K562 (cell line): Measurements from ENCODE around the gene COL4A6. TPM values are rescaled to one million over a fixed set of nuclear protein-coding genes. Genes with fewer than 3 reads are reported as not detected.

ENCODE experiments used
- ATAC-seq: fragments of 200-7000 bp; cut with Tn5 transposase; 3 replicates; pipeline ENCODE4 v1.9.1; 2020; ENCODE audit warnings: moderate library complexity
- BruUV-seq: library from RNA; stranded (reverse); fragments of 400-500 nt; replicated peaks from 2 replicates; lab custom pipeline; 2021; lab: Mats Ljungman, UMichigan
- CTCF ChIA-PET: fragments of 300-600 bp; formaldehyde crosslinking; extraction: SDS; loops from one replicate; lab custom pipeline; 2021; ENCODE audit warnings: low intra/inter-chr PET ratio; lab: Yijun Ruan, JAX
- POLR2A ChIA-PET: fragments of 300-600, 350-650 bp; sonication (Branson Sonifier 250); formaldehyde crosslinking; extraction: SDS; loops from one replicate; lab custom pipeline; 2021; ENCODE audit warnings: antibody characterized with exemption, inconsistent platforms; lab: Yijun Ruan, JAX
- DNase-seq, 4 experiments: peaks; one replicate each; pipeline versions ENCODE4 v3.0.0 to v3.0.0-alpha.2; 2011 to 2018; ENCODE audit warnings: low spot score in 3 of 4, mixed read lengths in 3 of 4; ENCODE audit errors: extremely low read depth in 1 of 4
- FAIRE-seq: peaks from 2 replicates; lab custom pipeline; 2011; peaks lifted over from hg19 to GRCh38; lab: Jason Lieb, UNC
- H2AFZ ChIP-seq: 2 replicates; pipeline ENCODE4 v1.6.0; 2011; ENCODE audit warnings: low read depth, low read length, control low read depth, inconsistent platforms
- H3K27ac ChIP-seq: fragments of 200-600 bp; 3 replicates; pipeline ENCODE4 v1.8.0; 2011; ENCODE audit warnings: low read depth, mild to moderate bottlenecking, control low read depth, inconsistent platforms, low read length, moderate library complexity, mixed read lengths; ENCODE audit errors: extremely low read depth
- H3K27me3 ChIP-seq, 2 experiments: fragments of 300-600 bp in 1 of 2; 2 replicates in 1 of 2; 3 replicates in 1 of 2; pipeline versions ENCODE4 v1.6.0 to v1.8.0; 2011; ENCODE audit warnings: inconsistent platforms in 2 of 2, low read length in 2 of 2, mild to moderate bottlenecking in 1 of 2, mixed read lengths in 1 of 2, moderate library complexity in 1 of 2; ENCODE audit not compliant: control insufficient read depth in 2 of 2, insufficient read depth in 2 of 2
- H3K36me3 ChIP-seq: fragments of 300-600 bp; 3 replicates; pipeline ENCODE4 v1.8.0; 2011; ENCODE audit warnings: mild to moderate bottlenecking, low read length, inconsistent platforms; ENCODE audit not compliant: control insufficient read depth, insufficient read depth
- H3K4me1 ChIP-seq, 2 experiments: fragments of 200-600 bp in 1 of 2; replicated peaks in 1 of 2; 2 replicates in 1 of 2; 3 replicates in 1 of 2; pipeline versions ENCODE4 v1.5.1 to v1.8.0; 2011; ENCODE audit warnings: inconsistent platforms in 2 of 2, low read length in 2 of 2, mild to moderate bottlenecking in 1 of 2, mixed read lengths in 1 of 2, moderate library complexity in 1 of 2; ENCODE audit not compliant: control insufficient read depth in 2 of 2, insufficient read depth in 2 of 2
- H3K4me2 ChIP-seq: 2 replicates; pipeline ENCODE4 v1.6.1; 2011; ENCODE audit warnings: low read length, control low read depth, inconsistent platforms, mixed read lengths; ENCODE audit not compliant: insufficient read depth
- H3K4me3 ChIP-seq: fragments of 200-600 bp; sonication (generic), shearing (Covaris generic); 2 replicates; pipeline ENCODE4 v1.5.1; 2016; ENCODE audit warnings: control low read depth, inconsistent platforms
- H3K79me2 ChIP-seq: fragments of 200-600 bp; 3 replicates; pipeline ENCODE4 v1.8.0; 2011; ENCODE audit warnings: low read length, inconsistent platforms; ENCODE audit not compliant: control insufficient read depth, insufficient read depth
- H3K9ac ChIP-seq, 2 experiments: 2 replicates each; pipeline versions ENCODE4 v1.6.0 to v1.6.1; 2011; ENCODE audit warnings: low read depth in 2 of 2, low read length in 2 of 2, control low read depth in 1 of 2, inconsistent platforms in 1 of 2, mild to moderate bottlenecking in 1 of 2, mixed read lengths in 1 of 2; ENCODE audit not compliant: insufficient read depth in 1 of 2
- H3K9me1 ChIP-seq: one replicate; pipeline ENCODE4 v1.6.0; 2011; ENCODE audit warnings: inconsistent platforms, mild to moderate bottlenecking, low read length, moderate library complexity; ENCODE audit not compliant: control insufficient read depth, insufficient read depth
- H3K9me3 ChIP-seq: replicated peaks from 2 replicates; pipeline ENCODE4 v1.5.1; 2011; ENCODE audit warnings: low read depth, low read length, inconsistent platforms; ENCODE audit not compliant: control insufficient read depth, insufficient read depth
- H4K20me1 ChIP-seq: replicated peaks from 2 replicates; pipeline ENCODE4 v1.6.1; 2011; ENCODE audit warnings: low read length, inconsistent platforms, mixed read lengths; ENCODE audit not compliant: control insufficient read depth, insufficient read depth
- CC2D1A ChIP-seq: fragments of 450-650 bp; IDR thresholded peaks from 2 replicates; pipeline ENCODE4 v1.6.1; 2017; ENCODE audit warnings: mild to moderate bottlenecking
- COPS2 ChIP-seq: fragments of 450-650 bp; conservative IDR thresholded peaks from 2 replicates; pipeline ENCODE4 v1.6.1; 2016; ENCODE audit warnings: mild to moderate bottlenecking, moderate library complexity
- EHMT2 ChIP-seq: fragments of 450-650 bp; IDR thresholded peaks from 2 replicates; pipeline ENCODE4 v1.6.1; 2018; ENCODE audit warnings: antibody characterized with exemption
- ETV6 ChIP-seq, 3 experiments: fragments of 150-350 bp in 1 of 3; sonication (generic) in 1 of 3; formaldehyde crosslinking in 1 of 3; IDR thresholded peaks; 2 replicates each; pipeline versions ENCODE4 v1.6.1 to v1.8.0; 2014 to 2022; ENCODE audit warnings: borderline replicate concordance in 2 of 3, low read depth in 2 of 3, antibody characterized with exemption in 1 of 3, low read length in 1 of 3, mild to moderate bottlenecking in 1 of 3, missing genetic modification reagents in 1 of 3
- FUS ChIP-seq: fragments of 200-400 bp; formaldehyde crosslinking; optimal IDR thresholded peaks from 2 replicates; pipeline ENCODE3; 2017; ENCODE audit warnings: low read depth, low read length
- PCBP2 ChIP-seq: fragments of 200-400 bp; formaldehyde crosslinking; IDR thresholded peaks from 2 replicates; pipeline ENCODE4 v1.6.1; 2018; ENCODE audit warnings: low read length, low read depth, mild to moderate bottlenecking, moderate library complexity; ENCODE audit not compliant: poor library complexity, severe bottlenecking
- SMARCB1 ChIP-seq: IDR thresholded peaks from 2 replicates; pipeline ENCODE4 v1.6.1; 2011; ENCODE audit warnings: improper control_type of control experiment, low read depth; ENCODE audit not compliant: insufficient read length
- ZNF444 ChIP-seq: fragments of 250-450 bp; sonication (Bioruptor Pico); IDR thresholded peaks from 2 replicates; pipeline ENCODE4 v1.4.0; 2020; ENCODE audit warnings: mild to moderate bottlenecking, moderate library complexity
- ZNF583 ChIP-seq: fragments of 250-450 bp; sonication (Bioruptor Pico); IDR thresholded peaks from 2 replicates; pipeline ENCODE4 v1.4.0; 2020
- WGBS: fragments of 100-300 bp; shearing (Covaris generic); methylation state at CpG from one replicate; pipeline ENCODE4 v1.1.6; 2016; ENCODE audit warnings: low coverage, mixed read lengths; ENCODE audit not compliant: insufficient coverage; ENCODE audit errors: missing lambda C conversion rate; 5-methylcytosine and 5-hydroxymethylcytosine counted together
- in situ Hi-C: fragments of 300-500 bp; cut with MboI; formaldehyde crosslinking; loops from 4 replicates; pipeline ENCODE4 v1.15.0; 2018; ENCODE audit warnings: inconsistent platforms, mixed read lengths
- intact Hi-C: fragments of 100-400 bp; cut with micrococcal nuclease; formaldehyde crosslinking; loops from 2 replicates; pipeline ENCODE4 v1.14.2; 2022
- polyA plus RNA-seq, 8 experiments: library from polyadenylated mRNA; depleted of rRNA in 4 of 8; stranded (reverse) in 5 of 8; unstranded in 3 of 8; fragments of >200 nt; fragmentation: Nextera tagmentation in 2 of 8; fragmentation: Illumina TruSeq in 1 of 8; extraction: Ambion mirVana in 2 of 8; extraction: Trizol in 1 of 8; gene quantifications; 2 replicates each; pipeline versions ENCODE4 v1.2.1 to v1.2.3, GENCODE V29; 2011 to 2014; ENCODE audit warnings: inconsistent platforms in 1 of 8, missing spikeins in 1 of 8
- total RNA-seq, 7 experiments: library from RNA; depleted of rRNA in 6 of 7; stranded (reverse); fragments of >200 nt in 6 of 7; fragmentation: Illumina TruSeq in 2 of 7; extraction: Trizol in 2 of 7; gene quantifications; 2 replicates each; pipeline versions ENCODE4 v1.2.1 to v1.2.3, GENCODE V29; 2011 to 2021; ENCODE audit warnings: low replicate concordance in 1 of 7
- TF ChIP-seq, protein P1 (sequence below): fragments of 450-650 bp; formaldehyde crosslinking; IDR thresholded peaks from 2 replicates; pipeline ENCODE4 v1.4.0; 2020; ENCODE audit warnings: mild to moderate bottlenecking, moderate library complexity
- TF ChIP-seq, protein P2 (sequence below): fragments of 450-650 bp; IDR thresholded peaks from 2 replicates; pipeline ENCODE4 v1.6.1; 2016; ENCODE audit warnings: missing biosample characterization, missing genetic modification characterization

The COL4A6 gene
- total and polyA plus RNA-seq, 9 of the 15 experiments (the other 6 are each of a cell fraction or from before 2014, with no cell fraction given): 0.02 to 0.05 TPM; not detected in 7

DNA sequence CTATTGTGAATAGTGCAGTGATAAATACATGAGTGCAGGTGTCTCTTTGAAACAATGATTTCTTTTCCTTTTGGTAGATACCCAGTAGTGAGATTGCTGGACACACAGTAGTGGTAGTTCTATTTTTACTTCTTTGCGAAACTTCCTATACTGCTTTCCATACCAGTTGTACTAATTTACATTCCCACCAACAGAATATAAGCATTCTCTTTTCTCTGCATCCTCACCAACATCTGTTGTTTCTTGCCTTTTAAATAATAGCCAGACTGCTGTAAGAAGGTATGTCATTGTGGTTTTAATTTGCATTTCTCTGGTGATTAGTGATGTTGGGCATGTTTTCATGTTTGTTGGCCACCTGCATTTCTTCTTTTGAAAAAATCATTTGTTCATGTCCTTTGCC, 105.9 kb downstream of the COL4A6 start:
- Histone ChIP-seq H3K36me3 (no peaks in the 10 kb centered on the region), H3K9ac (no peak overlapping the region), H2AFZ (no peak overlapping the region), H3K27ac (no peak overlapping the region), H3K79me2 (no peaks in the 10 kb centered on the region), H3K27me3 (no peaks in the 10 kb centered on the region), H3K9me3 (no peaks in the 10 kb centered on the region), H3K9me1 (no peaks in the 10 kb centered on the region), H3K4me2 (no peak overlapping the region), H3K4me1 (no peaks in the 10 kb centered on the region), H3K4me3 (no peak overlapping the region), H4K20me1 (no peaks in the 10 kb centered on the region)
- ATAC-seq (no peak), DNase-seq (no peak), FAIRE-seq (no peak)
- no TSS peak for BruUV-seq
- 0% methylated on average over 1 of the region's 1 CpG for WGBS
- ChIA-PET POLR2A (no interaction called here), CTCF (no interaction called here)
- TF ChIP-seq, protein P1, sequence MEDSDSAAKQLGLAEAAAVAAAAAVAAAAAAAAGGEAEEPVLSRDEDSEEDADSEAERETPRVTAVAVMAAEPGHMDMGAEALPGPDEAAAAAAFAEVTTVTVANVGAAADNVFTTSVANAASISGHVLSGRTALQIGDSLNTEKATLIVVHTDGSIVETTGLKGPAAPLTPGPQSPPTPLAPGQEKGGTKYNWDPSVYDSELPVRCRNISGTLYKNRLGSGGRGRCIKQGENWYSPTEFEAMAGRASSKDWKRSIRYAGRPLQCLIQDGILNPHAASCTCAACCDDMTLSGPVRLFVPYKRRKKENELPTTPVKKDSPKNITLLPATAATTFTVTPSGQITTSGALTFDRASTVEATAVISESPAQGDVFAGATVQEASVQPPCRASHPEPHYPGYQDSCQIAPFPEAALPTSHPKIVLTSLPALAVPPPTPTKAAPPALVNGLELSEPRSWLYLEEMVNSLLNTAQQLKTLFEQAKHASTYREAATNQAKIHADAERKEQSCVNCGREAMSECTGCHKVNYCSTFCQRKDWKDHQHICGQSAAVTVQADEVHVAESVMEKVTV: no peak
- TF ChIP-seq EHMT2: no peak
- TF ChIP-seq FUS: no peak
- intact Hi-C loops (no loop called here), in situ Hi-C loops (no loop called here)

DNA sequence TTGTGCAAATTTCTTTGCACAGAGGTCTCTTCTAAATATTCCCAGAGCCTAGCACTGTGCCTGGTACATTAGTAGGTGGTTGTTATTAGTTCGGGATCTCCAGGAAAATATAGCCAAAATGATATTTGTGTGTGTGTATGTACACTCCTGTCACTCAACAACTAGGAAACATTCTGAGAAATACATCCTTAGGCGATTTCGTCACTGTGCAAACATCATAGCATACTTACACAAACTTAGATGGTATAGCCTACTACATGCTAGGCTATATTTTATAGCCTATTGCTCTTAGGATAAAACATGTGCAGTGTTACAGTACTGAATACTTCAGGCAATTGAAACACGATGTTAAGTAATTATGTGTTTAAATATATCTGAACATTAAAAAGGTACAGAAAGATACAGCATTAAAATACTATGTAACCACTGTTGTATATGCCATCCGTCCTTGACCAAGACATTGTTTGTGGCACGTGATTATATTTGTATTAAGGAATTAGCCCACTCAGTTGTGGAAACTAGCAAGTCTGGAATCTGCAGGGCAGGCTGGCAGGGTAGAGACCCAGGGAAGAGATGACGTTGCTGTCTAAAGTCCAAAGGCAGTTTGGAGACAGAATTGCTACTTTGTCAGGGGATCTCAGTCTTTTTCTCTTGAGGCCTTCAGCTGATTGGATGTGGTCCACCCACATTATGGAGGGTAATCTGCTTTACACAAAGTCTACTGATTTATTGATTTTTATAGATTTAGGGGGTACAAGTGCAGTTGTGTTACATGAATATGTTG, 106.9 kb downstream of the COL4A6 start:
- ATAC-seq (no peak), FAIRE-seq (no peak), DNase-seq (no peak)
- H3K4me3 ChIP-seq: no peak overlapping the region
- no peaks in the 10 kb centered on the region for H3K36me3 ChIP-seq
- H2AFZ ChIP-seq: no peak overlapping the region
- no TSS peak for BruUV-seq
- no peak for TF ChIP-seq ZNF444
- no peak for TF ChIP-seq COPS2
- TF ChIP-seq PCBP2: no peak
- TF ChIP-seq ETV6 (IDR thresholded peaks at IDR 0.05; ENCODE audit: borderline replicate concordance in 1 of 2, low read depth in 2 of 2, low read length in 1 of 2): no peak
- no peak for TF ChIP-seq ETV6 (CRISPR knock-in tag; IDR thresholded peaks at IDR 0.05; ENCODE audit: borderline replicate concordance)
- TF ChIP-seq SMARCB1: no peak
- TF ChIP-seq ZNF583 (CRISPR knock-in tag): no peak
- TF ChIP-seq CC2D1A: no peak
- TF ChIP-seq, protein P2, sequence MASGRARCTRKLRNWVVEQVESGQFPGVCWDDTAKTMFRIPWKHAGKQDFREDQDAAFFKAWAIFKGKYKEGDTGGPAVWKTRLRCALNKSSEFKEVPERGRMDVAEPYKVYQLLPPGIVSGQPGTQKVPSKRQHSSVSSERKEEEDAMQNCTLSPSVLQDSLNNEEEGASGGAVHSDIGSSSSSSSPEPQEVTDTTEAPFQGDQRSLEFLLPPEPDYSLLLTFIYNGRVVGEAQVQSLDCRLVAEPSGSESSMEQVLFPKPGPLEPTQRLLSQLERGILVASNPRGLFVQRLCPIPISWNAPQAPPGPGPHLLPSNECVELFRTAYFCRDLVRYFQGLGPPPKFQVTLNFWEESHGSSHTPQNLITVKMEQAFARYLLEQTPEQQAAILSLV (tag): no peak
- no peaks in the 10 kb centered on the region for H4K20me1 ChIP-seq
- H3K27me3 ChIP-seq: no peaks in the 10 kb centered on the region
- in situ Hi-C loops: no loop called here
- no peaks in the 10 kb centered on the region for H3K79me2 ChIP-seq
- ChIA-PET POLR2A (no interaction called here), CTCF (no interaction called here)
- H3K4me2 ChIP-seq: no peak overlapping the region
- H3K9me1 ChIP-seq: no peaks in the 10 kb centered on the region
- no peak overlapping the region for H3K9ac ChIP-seq
- intact Hi-C loops: no loop called here
- H3K9me3 ChIP-seq: no peaks in the 10 kb centered on the region
- 0% methylated on average over 7 of the region's 7 CpGs for WGBS
- H3K27ac ChIP-seq: no peak overlapping the region
- no peaks in the 10 kb centered on the region for H3K4me1 ChIP-seq
